ENCODE results near the gene F10. TPM values are rescaled to one million over a fixed set of nuclear protein-coding genes. Genes with fewer than 3 reads are reported as not detected.

F10 gene
- total RNA-seq, 1 experiment from 2014 or later, result not detected

- TF ChIP-seq, protein P1, sequence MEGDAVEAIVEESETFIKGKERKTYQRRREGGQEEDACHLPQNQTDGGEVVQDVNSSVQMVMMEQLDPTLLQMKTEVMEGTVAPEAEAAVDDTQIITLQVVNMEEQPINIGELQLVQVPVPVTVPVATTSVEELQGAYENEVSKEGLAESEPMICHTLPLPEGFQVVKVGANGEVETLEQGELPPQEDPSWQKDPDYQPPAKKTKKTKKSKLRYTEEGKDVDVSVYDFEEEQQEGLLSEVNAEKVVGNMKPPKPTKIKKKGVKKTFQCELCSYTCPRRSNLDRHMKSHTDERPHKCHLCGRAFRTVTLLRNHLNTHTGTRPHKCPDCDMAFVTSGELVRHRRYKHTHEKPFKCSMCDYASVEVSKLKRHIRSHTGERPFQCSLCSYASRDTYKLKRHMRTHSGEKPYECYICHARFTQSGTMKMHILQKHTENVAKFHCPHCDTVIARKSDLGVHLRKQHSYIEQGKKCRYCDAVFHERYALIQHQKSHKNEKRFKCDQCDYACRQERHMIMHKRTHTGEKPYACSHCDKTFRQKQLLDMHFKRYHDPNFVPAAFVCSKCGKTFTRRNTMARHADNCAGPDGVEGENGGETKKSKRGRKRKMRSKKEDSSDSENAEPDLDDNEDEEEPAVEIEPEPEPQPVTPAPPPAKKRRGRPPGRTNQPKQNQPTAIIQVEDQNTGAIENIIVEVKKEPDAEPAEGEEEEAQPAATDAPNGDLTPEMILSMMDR (IDR thresholded peaks at IDR 0.05; ENCODE audit: unreplicated experiment), result no peak
- POLR2A ChIA-PET, result no interaction called here
- no peaks in the 10 kb centered on the region for H3K36me3 Mint-ChIP-seq (ENCODE audit: insufficient read depth, unreplicated experiment)
- no peak for DNase-seq (ENCODE audit: unreplicated experiment)
- CTCF ChIA-PET, result interaction anchor here (0.6 kb wide), 2 partner anchors 28 to 61 kb away, joined by 3 read pairs; no protein-coding TSS in a partner anchor
- intact Hi-C loops (cut with micrococcal nuclease), result no loop called here
- no peak overlapping the region for H3K27ac Mint-ChIP-seq (ENCODE audit: low read depth, unreplicated experiment)
- BruUV-seq (replicated peaks), result no TSS peak
- H3K4me1 Mint-ChIP-seq (ENCODE audit: insufficient read depth, unreplicated experiment), result no peaks in the 10 kb centered on the region
- no peaks in the 10 kb centered on the region for H3K9me3 Mint-ChIP-seq (ENCODE audit: unreplicated experiment)
- H3K4me3 Mint-ChIP-seq (ENCODE audit: unreplicated experiment), result no peak overlapping the region
- H3K27me3 Mint-ChIP-seq (ENCODE audit: insufficient read depth, unreplicated experiment), result peaks cover 11% of the 10 kb centered on the region
Measured at GRCh38 chr13:113090806-113091205, 31.8 kb upstream of the F10 start.

DNA sequence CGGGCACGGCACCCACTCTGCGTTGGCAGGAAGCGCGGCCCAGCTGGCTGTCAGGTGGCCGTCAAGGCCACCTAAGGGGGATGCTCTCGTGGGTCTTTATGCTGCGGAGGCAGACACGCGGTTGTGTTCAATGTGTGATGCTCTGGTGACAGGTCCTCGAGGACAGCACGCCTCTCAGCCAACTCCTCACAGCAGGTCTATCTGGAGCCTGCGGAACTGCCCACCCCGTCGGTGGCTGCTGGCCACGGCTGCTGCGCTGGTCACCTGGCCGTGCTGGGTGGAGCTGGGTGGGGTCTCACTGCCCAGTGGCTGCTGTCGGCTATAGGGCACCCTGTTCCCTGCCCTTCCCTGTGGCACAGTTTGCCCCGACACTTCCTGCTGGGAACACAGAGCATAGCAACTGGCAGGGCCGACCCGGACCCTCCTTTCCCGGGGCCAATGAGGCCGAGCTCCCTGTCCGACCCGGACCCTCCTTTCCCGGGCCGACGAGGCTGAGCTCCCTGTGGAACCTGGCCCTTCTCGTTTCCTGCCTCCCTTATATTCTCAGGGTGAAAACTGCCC, 31.3 kb upstream of the F10 start:
- no peak for DNase-seq (ENCODE audit: unreplicated experiment)
- H3K4me3 Mint-ChIP-seq (ENCODE audit: unreplicated experiment), result no peak overlapping the region
- no peaks in the 10 kb centered on the region for H3K4me1 Mint-ChIP-seq (ENCODE audit: insufficient read depth, unreplicated experiment)
- no peaks in the 10 kb centered on the region for H3K36me3 Mint-ChIP-seq (ENCODE audit: insufficient read depth, unreplicated experiment)
- intact Hi-C loops (cut with micrococcal nuclease), result no loop called here
- no TSS peak for BruUV-seq (replicated peaks)
- ChIA-PET POLR2A (no interaction called here), CTCF (no interaction called here)
- no peak overlapping the region for H3K27ac Mint-ChIP-seq (ENCODE audit: low read depth, unreplicated experiment)
- peaks cover 11% of the 10 kb centered on the region for H3K27me3 Mint-ChIP-seq (ENCODE audit: insufficient read depth, unreplicated experiment)
- no peaks in the 10 kb centered on the region for H3K9me3 Mint-ChIP-seq (ENCODE audit: unreplicated experiment)
- TF ChIP-seq, protein P1 (IDR thresholded peaks at IDR 0.05; ENCODE audit: unreplicated experiment), result no peak

DNA sequence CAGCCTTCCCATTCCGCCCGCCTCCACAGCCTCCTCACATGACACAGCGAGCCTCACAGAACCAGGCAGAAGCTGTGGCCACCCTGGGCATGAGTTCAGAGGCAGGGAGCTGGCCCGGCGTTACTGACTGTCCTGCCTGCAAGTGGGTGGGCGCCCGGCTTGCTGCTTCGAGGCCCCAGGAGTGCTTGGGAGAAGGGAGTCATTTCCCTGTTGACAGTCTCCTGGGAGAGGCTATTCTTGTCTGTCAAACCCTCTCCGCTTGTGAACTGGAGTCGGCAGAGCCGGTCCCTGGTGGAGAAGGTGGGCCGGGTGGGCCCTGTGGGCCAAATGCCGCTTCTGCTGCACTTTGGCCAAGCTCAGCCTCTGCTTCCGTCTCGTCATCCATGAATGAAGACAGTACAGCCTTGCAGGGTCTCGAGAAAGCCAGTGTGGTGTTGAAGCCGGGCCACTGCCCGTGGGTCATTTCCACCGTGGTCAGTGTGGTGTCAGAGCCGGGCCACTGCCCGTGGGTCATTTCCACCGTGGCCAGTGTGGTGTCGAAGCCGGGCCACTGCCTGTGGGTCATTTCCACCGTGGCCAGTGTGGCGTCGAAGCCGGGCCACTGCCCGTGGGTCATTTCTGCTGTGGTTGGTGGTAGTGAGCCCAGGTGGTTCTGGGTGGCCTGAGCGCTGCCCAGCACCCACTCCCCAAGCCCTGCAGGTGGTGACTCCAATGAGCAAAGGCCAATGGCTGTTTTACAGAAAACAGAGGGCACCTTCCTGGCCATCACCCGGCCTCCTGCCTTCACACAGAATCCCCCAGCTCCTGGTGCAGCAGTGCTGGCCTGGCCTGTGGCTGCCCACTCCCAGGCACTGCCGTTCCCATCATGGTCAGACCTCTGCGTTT, 30.5 kb upstream of the F10 start:
- TF ChIP-seq, protein P1 (IDR thresholded peaks at IDR 0.05; ENCODE audit: unreplicated experiment), result no peak
- ChIA-PET CTCF (no interaction called here), POLR2A (no interaction called here)
- Mint-ChIP-seq H3K4me3 (ENCODE audit: unreplicated experiment) (no peak overlapping the region), H3K4me1 (ENCODE audit: insufficient read depth, unreplicated experiment) (no peaks in the 10 kb centered on the region), H3K36me3 (ENCODE audit: insufficient read depth, unreplicated experiment) (no peaks in the 10 kb centered on the region), H3K27ac (ENCODE audit: low read depth, unreplicated experiment) (no peak overlapping the region), H3K9me3 (ENCODE audit: unreplicated experiment) (no peaks in the 10 kb centered on the region), H3K27me3 (ENCODE audit: insufficient read depth, unreplicated experiment) (peaks cover 11% of the 10 kb centered on the region)
- intact Hi-C loops (cut with micrococcal nuclease), result no loop called here
- DNase-seq (ENCODE audit: unreplicated experiment), result no peak
- BruUV-seq (replicated peaks), result no TSS peak

GRCh38 chr13:113092776-113093579, 29.6 kb upstream of the F10 start:
- no TSS peak for BruUV-seq (replicated peaks)
- H3K4me3 Mint-ChIP-seq (ENCODE audit: unreplicated experiment), result no peak overlapping the region
- H3K27ac Mint-ChIP-seq (ENCODE audit: low read depth, unreplicated experiment), result no peak overlapping the region
- no peaks in the 10 kb centered on the region for H3K4me1 Mint-ChIP-seq (ENCODE audit: insufficient read depth, unreplicated experiment)
- POLR2A ChIA-PET, result no interaction called here
- no peaks in the 10 kb centered on the region for H3K9me3 Mint-ChIP-seq (ENCODE audit: unreplicated experiment)
- CTCF ChIA-PET, result interaction anchor here (0.9 kb wide), 1 partner anchor 116 kb away, joined by 3 read pairs; no protein-coding TSS in a partner anchor
- TF ChIP-seq, protein P1 (IDR thresholded peaks at IDR 0.05; ENCODE audit: unreplicated experiment), result no peak
- H3K36me3 Mint-ChIP-seq (ENCODE audit: insufficient read depth, unreplicated experiment), result no peaks in the 10 kb centered on the region
- intact Hi-C loops (cut with micrococcal nuclease), result no loop called here
- DNase-seq (ENCODE audit: unreplicated experiment), result no peak
- H3K27me3 Mint-ChIP-seq (ENCODE audit: insufficient read depth, unreplicated experiment), result peaks cover 14% of the 10 kb centered on the region
